ENCODE measurements around the gene NUP50.
A peak's percentile ranks its signal among the peaks of the same experiment; 100 is the strongest.

Gene NUP50

DNA sequence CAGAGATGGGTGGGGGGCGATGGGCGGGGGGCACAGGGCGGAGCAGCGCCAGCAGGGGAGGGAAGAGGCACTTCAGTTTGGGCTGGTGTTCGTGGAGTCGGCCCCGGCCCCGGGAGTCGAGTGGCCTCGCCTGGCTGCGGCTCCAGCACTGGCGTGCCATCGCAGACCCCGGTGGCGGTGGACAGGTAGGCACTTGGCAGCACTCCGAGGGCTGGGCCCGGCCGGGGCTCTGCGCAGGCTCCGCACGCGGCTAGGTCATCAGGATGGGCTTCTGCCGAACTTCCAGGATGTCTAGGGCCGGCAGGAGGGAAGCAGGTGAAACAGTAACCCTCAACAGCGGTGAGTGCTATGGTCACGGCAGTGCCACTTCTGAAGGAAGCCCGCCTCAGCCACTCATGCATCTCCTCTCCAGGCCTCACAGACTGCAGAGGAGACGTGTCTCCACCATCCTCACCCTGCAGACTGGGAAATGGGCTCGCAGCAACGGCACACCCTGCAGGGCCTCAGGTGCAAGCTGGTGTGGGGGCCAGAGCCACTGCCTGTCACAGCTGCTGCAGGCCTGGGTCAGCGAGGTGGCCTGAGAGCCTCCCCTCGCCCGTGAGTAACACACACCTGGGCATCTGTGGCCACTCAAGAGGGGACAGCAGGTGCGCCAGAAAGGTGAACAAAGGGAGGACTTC, 33.3 kb downstream of the NUP50 start:
- no peak for DNase-seq

DNA sequence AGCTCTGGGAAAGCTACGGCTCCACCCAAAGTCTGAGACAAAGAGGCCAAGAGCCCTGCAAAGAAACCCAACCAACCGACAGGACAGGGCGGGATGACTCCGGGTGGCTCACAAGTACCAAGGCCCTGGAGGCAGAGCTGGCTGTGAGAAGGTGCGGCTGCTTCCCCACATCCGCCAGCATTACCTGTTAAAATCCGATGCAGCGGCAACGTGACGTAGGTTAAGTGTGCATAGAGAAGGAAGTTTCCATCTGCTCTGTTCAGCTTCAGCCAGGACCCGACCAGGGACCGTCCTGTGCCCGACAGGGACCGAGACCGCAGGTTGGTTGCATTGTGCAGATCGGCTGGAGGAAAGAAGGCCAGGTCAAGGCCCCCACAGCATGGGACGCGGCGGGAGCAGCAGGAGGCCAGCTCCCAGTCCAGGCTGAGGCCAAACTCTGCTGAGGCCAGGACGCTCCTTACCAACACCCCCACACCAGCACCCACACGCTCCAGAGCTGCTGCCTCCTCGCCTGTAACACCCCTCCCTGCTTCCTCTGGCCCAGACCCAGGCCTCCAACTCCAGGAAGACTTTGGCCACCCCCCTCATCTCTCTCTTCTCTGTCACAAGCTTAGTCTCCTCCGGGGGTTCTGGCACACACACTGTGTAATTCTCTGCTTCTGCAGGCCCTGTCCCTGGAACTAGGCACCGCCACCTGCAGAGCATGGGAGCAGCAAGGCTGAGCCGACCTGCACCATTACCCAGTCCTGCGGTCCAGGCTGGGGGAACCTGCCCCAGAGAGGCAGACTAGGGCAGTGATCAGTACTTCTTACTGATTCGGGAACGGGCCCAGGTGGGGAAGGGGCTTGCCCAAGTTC, 34.1 kb downstream of the NUP50 start:
- DNase-seq, result no peak

- no peak for DNase-seq
Measured at GRCh38 chr22:45198463-45198795, 34.7 kb downstream of the NUP50 start.

- no peak for DNase-seq
Measured at GRCh38 chr22:45199723-45200122, 36.0 kb downstream of the NUP50 start.

- DNase-seq, result no peak
Measured at GRCh38 chr22:45200230-45200629, 36.5 kb downstream of the NUP50 start.

GRCh38 chr22:45200860-45201511, 37.3 kb downstream of the NUP50 start:
- DNase-seq, result no peak

DNA sequence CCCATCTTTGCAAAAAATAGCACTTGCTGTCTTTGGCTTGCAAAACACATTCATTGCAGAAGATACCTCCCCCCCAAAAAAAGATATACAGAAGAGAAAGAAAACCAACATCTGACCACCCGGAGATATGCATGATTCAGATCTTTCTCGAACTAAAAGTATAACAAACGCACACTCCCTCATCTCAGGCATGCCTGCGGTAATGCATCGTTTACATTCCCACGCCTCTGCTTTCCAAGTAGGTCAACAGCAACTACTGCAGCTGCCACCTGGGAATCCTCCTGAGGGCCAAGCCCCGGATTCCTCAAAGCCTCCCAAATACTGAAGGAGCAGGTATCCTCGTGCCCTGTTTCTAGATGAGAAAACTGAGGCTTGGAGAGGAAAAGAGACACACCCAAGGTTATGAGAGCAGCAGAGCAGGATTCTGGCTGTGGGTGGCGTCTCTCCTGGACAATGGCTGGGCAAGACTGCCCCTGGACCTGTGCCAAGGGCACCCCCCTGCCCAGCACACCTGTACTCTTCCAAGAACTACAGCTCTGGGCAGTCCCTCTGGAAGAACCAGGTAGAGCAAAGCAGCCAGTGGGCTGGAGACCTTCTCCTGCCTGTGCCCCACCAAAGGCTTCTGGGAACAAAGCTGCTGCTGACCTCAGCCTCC, 38.1 kb downstream of the NUP50 start:
- DNase-seq, result no peak

- DNase-seq, result no peak
Measured at GRCh38 chr22:45202333-45203149, 38.8 kb downstream of the NUP50 start.

DNA sequence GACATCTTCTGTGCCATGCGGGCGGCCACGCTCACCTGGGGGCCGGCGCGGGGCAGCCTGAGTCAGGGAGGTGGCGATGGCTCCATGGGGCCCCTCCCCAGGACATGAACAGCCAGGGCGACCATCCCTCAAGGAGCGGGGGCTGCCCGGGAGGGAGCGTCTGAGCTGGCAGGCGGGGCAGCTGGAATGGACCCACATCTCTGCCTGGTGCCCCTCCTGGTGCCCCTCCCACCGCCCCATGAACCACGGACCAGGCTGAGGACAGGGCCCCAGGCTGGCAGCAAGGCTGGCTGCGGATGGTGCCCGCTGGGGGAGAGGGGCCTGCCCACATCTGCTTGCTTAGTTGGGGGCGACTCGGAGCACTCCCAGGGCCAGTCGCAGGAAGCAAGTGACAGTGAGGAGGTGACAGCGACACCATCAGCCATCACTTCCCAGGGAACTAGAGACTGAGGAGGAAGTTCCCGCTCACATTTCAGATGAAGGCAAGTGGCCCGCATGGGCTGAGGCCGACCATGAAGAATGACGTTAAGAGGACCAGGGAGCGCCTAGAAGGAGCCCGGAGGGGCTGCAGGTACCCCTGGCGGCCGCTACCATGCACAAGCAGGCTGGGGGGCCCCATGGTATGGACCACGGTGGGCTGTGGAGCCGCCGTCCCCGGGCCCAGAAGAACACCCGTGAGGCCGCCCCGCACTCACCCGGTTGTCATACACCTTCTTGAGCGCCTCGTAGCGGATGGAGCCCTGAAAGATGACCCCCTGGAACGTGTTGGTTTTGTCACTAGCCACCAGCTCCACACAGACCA, 39.6 kb downstream of the NUP50 start:
- no peak for DNase-seq

DNA sequence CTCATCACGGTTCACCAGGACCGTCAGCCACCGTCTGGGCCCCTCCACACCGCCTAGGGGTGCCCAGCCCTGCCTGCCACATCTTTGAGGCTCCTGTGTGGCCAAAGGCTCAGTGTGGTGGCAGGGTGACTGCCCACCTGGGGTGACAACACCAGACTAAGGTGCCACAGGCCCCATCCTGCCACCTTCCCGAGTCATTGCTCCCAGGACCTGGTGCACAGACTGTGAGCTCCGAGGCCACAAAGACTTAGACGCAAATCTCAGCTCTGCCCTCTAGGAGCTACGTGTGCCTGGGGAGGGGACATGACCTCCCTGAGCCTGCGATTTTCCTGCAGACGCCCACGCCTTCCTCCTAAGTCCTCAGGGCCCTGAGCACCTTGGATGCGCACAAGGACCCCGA, 40.5 kb downstream of the NUP50 start:
- DNase-seq, result no peak

DNA sequence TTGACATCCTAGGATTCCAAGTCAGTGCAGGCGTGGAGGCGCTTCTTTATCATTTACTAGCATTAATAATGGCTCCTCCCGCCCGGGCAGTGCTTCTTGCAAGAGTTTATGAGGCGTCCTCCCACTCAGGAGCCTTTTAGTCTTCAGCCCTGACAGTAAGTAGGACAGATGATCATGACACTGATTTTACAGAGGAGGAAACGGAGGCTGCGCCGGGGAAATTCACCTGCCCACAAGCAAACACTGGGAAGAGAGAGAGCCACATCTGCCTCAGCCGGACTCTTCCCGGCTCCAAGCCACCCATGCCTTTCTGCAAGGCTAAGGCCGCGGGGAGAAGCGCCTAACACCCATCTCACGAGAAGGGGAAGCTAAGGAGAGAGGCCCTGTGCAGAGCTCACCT, 41.1 kb downstream of the NUP50 start:
- no peak for DNase-seq

GRCh38 chr22:45205276-45205925, 41.7 kb downstream of the NUP50 start:
- no peak for DNase-seq

GRCh38 chr22:45206233-45206632, 42.5 kb downstream of the NUP50 start:
- no peak for DNase-seq

DNA sequence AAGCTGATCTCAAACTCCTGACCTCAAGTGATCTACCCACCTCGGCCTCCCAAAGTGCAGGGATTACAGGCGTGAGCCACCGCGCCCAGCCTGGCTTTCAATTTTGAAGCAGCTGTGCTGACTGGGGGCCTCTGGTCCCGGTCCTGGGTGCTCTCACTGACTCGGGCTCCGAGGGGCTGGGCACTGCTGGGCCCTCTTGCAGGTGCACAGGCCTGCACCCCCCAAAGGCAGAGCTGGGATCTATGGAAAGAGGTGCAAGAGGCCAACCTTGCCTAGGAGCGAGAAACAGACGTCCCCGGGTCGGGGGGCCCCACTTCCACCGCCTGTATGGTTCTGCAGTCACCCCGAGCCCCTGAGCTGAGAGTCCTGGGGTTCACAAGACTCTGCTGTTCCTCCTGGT, 43.8 kb downstream of the NUP50 start:
- no peak for DNase-seq

- no peak for DNase-seq
Measured at GRCh38 chr22:45207981-45208664, 44.4 kb downstream of the NUP50 start.

GRCh38 chr22:45208696-45208992, 44.9 kb downstream of the NUP50 start:
- DNase-seq, result no peak

DNA sequence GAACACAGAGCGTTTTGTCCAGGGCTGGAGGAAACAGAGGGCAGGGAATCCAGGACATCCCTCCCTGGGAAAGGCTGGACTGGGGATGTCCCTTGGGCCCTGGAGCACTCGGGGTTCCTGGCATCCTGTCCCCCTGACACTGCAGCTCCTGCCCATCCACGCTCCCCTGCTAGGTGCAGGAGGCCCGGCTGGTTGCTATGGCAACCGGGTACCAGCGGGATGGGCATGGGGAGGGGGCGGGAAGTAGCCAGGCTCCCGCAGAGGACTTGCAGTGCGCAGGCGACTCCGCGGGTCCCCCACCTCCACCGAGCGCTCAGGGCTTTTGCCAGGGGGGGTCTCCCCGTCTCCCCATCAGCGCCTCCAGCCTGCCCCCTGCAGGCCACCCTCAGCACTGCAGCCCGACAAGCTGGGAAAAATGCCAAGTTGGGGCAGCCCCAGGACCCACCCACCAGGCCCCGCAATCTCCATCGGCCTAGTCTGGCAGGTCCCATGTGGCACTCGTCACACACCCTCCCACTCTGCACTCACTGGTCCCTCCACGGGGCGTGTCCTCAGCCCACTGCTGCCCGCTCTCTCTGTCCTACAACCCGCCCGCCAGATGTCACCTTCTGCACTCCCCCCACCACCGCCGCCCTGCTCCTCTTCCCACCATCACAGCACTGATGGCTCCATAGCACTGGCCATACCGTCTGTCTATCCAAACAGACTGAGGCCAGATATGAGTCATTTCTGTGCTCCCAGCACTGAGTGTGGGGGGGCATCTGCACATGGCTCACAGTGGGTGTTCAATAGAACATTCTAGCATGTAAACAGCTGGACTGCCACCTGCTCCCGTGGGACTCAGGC, 45.5 kb downstream of the NUP50 start:
- DNase-seq, result peak in 3 of 4 experiments; percentile 6 to 8 (median 7)

- no peak for DNase-seq
Measured at GRCh38 chr22:45210174-45210573, 46.4 kb downstream of the NUP50 start.

DNA sequence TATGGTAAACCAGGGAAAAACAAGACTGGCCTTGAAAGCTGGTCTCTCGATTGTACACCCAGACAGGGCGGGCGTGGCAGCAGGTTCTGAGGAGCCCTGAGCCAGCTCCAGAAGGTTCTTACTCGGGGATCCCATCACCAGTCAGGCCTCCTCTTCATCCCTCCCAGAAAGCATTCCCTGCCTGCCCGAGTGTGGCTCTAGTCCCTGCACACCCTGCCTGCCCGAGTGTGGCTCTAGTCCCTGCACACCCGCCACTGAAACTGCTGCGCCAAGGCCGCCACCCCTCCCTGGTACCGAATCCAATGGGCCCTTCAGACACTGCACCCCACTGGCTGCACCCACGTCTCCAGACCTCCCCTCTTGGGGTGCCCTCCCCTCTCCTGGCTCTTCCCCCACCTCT, 46.9 kb downstream of the NUP50 start:
- no peak for DNase-seq

DNA sequence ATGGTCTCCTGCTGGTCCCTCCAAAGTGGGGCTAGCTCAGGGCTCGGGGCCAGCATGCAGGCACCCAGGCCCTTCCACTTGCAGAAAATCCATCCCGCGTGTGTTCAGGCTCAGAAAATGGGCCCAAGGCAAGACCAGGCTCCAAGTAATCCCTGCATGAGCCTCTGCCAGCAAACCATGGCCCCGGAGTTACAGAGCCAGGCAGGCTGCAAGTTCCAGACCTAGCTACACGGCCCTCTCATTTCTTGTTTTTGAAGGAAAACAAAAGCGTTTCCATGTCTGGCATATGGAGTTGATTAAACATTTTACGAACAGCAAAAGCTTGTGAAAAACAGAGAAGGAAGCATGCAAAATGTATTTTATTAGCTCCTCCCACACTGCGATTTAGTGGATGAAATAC, 47.3 kb downstream of the NUP50 start:
- DNase-seq, result no peak

Measured in activated naive CD4-positive, alpha-beta T cell (primary cell).